Astrocyte (in vitro differentiated cells and primary cell): ENCODE results near the gene DNAH5.

Experiments
- CTCF ChIP-seq: IDR thresholded peaks from 2 replicates; pipeline ENCODE4 v1.5.1; 2011; ENCODE audit warnings: low read depth, mild to moderate bottlenecking, inconsistent platforms, low read length, moderate library complexity; ENCODE audit not compliant: insufficient read depth
- EZH2 ChIP-seq: IDR thresholded peaks from 2 replicates; pipeline ENCODE4 v1.6.1; 2012; ENCODE audit warnings: mild to moderate bottlenecking, low read length, inconsistent platforms; ENCODE audit not compliant: insufficient read depth

GRCh38 chr5:13913962-13914361, 30.5 kb downstream of the DNAH5 start:
- TF ChIP-seq EZH2 (no peak), CTCF (no peak)
